Skeletal muscle tissue (tissue), 4 donors: Measurements from ENCODE around the gene ADRA2A. TPM values are rescaled to one million over a fixed set of nuclear protein-coding genes. Genes with fewer than 3 reads are reported as not detected.

Experiments
- H3K27ac ChIP-seq: one replicate; pipeline ENCODE4 v1.7.0; 2013; ENCODE audit warnings: mild to moderate bottlenecking, low read depth, low read length, inconsistent platforms
- H3K27me3 ChIP-seq, 3 donors: one replicate each; pipeline ENCODE4 v1.7.0; 2013; ENCODE audit warnings: low read length in 3 of 3; ENCODE audit not compliant: control insufficient read depth in 3 of 3, insufficient read depth in 3 of 3
- H3K36me3 ChIP-seq, 3 donors: one replicate each; pipeline ENCODE4 v1.7.0; 2013; ENCODE audit warnings: low read length in 3 of 3; ENCODE audit not compliant: control insufficient read depth in 3 of 3, insufficient read depth in 3 of 3
- H3K4me1 ChIP-seq, 3 donors: one replicate each; pipeline ENCODE4 v1.7.0; 2013; ENCODE audit warnings: low read length in 3 of 3, mild to moderate bottlenecking in 3 of 3; ENCODE audit not compliant: control insufficient read depth in 3 of 3, insufficient read depth in 3 of 3
- H3K4me3 ChIP-seq, 3 donors: one replicate each; pipeline ENCODE4 v1.7.0; 2013; ENCODE audit warnings: low read length in 3 of 3
- H3K9ac ChIP-seq, 3 donors: one replicate each; pipeline ENCODE4 v1.7.0; 2013; ENCODE audit warnings: low read length in 3 of 3, mild to moderate bottlenecking in 3 of 3, moderate library complexity in 2 of 3, low read depth in 1 of 3
- H3K9me3 ChIP-seq, 3 donors: one replicate each; pipeline ENCODE4 v1.7.0; 2013; ENCODE audit warnings: low read length in 3 of 3; ENCODE audit not compliant: control insufficient read depth in 3 of 3
- total RNA-seq: library from RNA; depleted of rRNA; stranded (reverse); fragments of >200 nt; gene quantifications from one replicate; pipeline ENCODE4 v1.2.3, GENCODE V29; 2014
- donor health status: Osteomylitis.

The ADRA2A gene
- total RNA-seq, 1 donor from 2014 or later: 2.1 TPM

GRCh38 chr10:111117528-111118277 lies 40.9 kb downstream of the ADRA2A start:
- Histone ChIP-seq H3K27me3 (no peaks in the 10 kb centered on the region), H3K9ac (no peak overlapping the region), H3K9me3 (no peaks in the 10 kb centered on the region), H3K4me3 (no peak overlapping the region), H3K36me3 (no peaks in the 10 kb centered on the region), H3K27ac (no peak overlapping the region), H3K4me1 (no peaks in the 10 kb centered on the region)

DNA sequence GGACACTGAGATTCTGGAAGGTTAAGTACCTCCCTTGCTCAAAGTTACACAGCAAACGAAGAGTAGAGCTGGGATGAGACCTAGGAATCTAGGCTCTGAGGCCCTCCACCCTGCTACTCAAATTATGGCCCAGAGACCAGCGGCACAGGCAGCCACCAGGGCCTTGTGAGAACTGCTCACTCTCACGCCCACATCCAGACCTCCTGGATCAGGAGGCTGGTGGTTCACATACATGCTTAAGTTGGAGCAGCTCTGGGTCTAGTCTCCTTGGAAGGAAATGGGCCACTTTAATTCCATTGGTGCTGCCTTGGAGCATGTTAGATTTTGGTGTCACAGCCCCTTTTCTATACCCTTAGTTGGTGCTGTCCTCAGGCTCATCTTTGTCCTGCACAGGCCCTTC lies 41.9 kb downstream of the ADRA2A start:
- Histone ChIP-seq H3K27me3 (no peaks in the 10 kb centered on the region), H3K9me3 (no peaks in the 10 kb centered on the region), H3K4me3 (no peak overlapping the region)

GRCh38 chr10:111119637-111120036 lies 42.8 kb downstream of the ADRA2A start:
- no peaks in the 10 kb centered on the region for H3K4me1 ChIP-seq
- H3K27ac ChIP-seq: no peak overlapping the region
- no peaks in the 10 kb centered on the region for H3K36me3 ChIP-seq
- H3K9ac ChIP-seq: no peak overlapping the region
- H3K9me3 ChIP-seq: no peaks in the 10 kb centered on the region
- H3K27me3 ChIP-seq: peaks cover 0 to 1% (median 0%) of the 10 kb centered on the region in 3 donors
- no peak overlapping the region for H3K4me3 ChIP-seq

More for the DNA sequence above, 41.9 kb downstream of the ADRA2A start:
- no peaks in the 10 kb centered on the region for H3K36me3 ChIP-seq
- no peak overlapping the region for H3K9ac ChIP-seq
- no peaks in the 10 kb centered on the region for H3K4me1 ChIP-seq
- H3K27ac ChIP-seq: no peak overlapping the region

- Histone ChIP-seq H3K9me3 (no peaks in the 10 kb centered on the region), H3K9ac (no peak overlapping the region), H3K27ac (no peak overlapping the region), H3K36me3 (no peaks in the 10 kb centered on the region), H3K4me3 (no peak overlapping the region), H3K27me3 (peaks cover 0 to 2% (median 0%) of the 10 kb centered on the region in 3 donors), H3K4me1 (no peaks in the 10 kb centered on the region)
These were observed 45.3 kb downstream of the ADRA2A start for GRCh38 chr10:111122127-111122526.

DNA sequence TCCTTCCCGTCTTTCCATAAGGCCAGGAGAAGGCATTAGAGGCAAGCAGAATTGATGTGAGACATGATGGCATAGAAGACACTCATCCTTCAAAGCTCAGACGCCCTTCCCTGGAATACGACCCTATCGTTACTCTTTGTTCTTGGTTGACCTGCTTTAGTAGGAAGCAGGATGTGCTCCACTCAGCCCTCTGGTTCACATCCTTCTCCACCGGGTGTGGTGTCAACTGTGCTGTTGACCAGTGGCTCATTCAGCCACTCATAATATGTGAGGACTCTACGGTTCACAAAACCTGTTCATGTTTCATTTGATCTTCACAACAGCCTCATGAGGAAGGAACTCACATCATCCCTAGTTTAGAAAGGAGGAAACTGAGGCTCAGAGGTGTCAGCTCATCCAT lies 47.1 kb downstream of the ADRA2A start:
- H3K27me3 ChIP-seq: peaks cover 0 to 2% (median 0%) of the 10 kb centered on the region in 3 donors

DNA sequence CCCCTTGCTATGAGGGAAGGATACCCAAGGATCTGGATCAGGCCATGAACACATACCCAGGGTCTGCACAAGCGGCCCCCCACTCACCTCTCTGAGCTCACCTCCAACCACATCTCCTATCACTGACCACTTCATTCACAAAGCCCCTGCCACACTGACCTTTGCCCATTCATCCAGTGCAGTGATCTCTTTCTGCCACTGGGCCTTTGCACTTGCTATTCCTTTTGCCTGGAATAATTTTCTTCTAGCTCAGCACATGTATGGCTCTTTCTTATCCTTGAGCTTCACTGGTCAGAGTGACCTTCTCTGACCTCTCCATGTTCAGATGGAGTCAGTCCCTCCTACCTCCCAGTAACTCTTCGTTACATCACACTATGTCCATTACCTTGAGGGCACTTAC lies 48.3 kb downstream of the ADRA2A start:
- Histone ChIP-seq H3K27ac (no peak overlapping the region), H3K4me3 (no peak overlapping the region), H3K27me3 (peaks cover 0 to 2% (median 0%) of the 10 kb centered on the region in 3 donors), H3K9me3 (no peaks in the 10 kb centered on the region), H3K36me3 (no peaks in the 10 kb centered on the region), H3K4me1 (peaks cover 5 to 7% (median 6%) of the 10 kb centered on the region in 3 donors), H3K9ac (no peak overlapping the region)

More for the DNA sequence above, 47.1 kb downstream of the ADRA2A start:
- Histone ChIP-seq H3K27ac (no peak overlapping the region), H3K4me3 (no peak overlapping the region), H3K36me3 (no peaks in the 10 kb centered on the region), H3K9me3 (no peaks in the 10 kb centered on the region), H3K9ac (no peak overlapping the region), H3K4me1 (peaks cover under 1 to 6% (median 1%) of the 10 kb centered on the region in 3 donors)

DNA sequence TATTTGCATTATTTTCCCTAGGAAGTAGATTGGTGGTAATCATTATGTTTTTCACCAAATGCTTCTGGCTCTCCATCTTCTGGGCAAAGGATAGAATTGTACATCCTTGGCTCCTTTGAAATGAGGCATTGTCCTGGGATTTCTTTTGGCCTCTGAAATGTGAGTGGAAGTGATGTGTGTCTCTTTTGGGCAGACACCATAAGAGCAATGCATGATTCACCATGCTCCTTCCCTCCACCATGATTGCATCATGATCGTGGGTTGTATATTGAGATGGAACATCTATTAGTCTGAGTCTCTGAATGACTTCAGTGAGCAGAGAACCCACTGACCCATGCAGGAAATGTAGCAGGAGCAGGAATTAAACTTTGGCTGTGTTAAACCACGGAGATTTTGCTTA lies 49.2 kb downstream of the ADRA2A start:
- H3K4me3 ChIP-seq: no peak overlapping the region
- no peak overlapping the region for H3K27ac ChIP-seq
- no peaks in the 10 kb centered on the region for H3K36me3 ChIP-seq
- no peak overlapping the region for H3K9ac ChIP-seq
- H3K4me1 ChIP-seq: peaks cover 5 to 7% (median 6%) of the 10 kb centered on the region in 3 donors
- H3K27me3 ChIP-seq: peaks cover 0 to 2% (median 0%) of the 10 kb centered on the region in 3 donors
- H3K9me3 ChIP-seq: no peaks in the 10 kb centered on the region

- no peak overlapping the region for H3K9ac ChIP-seq
- H3K9me3 ChIP-seq: no peaks in the 10 kb centered on the region
- peaks cover 5 to 7% (median 6%) of the 10 kb centered on the region in 3 donors for H3K4me1 ChIP-seq
- H3K27me3 ChIP-seq: peaks cover 0 to 2% (median 0%) of the 10 kb centered on the region in 3 donors
- H3K36me3 ChIP-seq: no peaks in the 10 kb centered on the region
- H3K27ac ChIP-seq: no peak overlapping the region
- H3K4me3 ChIP-seq: no peak overlapping the region
These were observed 50.4 kb downstream of the ADRA2A start for GRCh38 chr10:111127081-111127848.

GRCh38 chr10:111128331-111129180 lies 51.7 kb downstream of the ADRA2A start:
- Histone ChIP-seq H3K4me3 (peak overlapping the region; percentile 44 to 69 (median 66)), H3K27me3 (peaks cover 0 to 2% (median 0%) of the 10 kb centered on the region in 3 donors), H3K9me3 (no peaks in the 10 kb centered on the region), H3K4me1 (peaks cover 5 to 7% (median 6%) of the 10 kb centered on the region in 3 donors), H3K36me3 (no peaks in the 10 kb centered on the region), H3K9ac (peak overlapping the region; percentile 2 to 77 (median 51)), H3K27ac (peak overlapping the region; percentile 37)
